AG09319 (cell line): ENCODE measurements around the gene DNAJA3.

Experiments used
- DNase-seq: peaks from one replicate; pipeline ENCODE4 v3.0.0-alpha.2; 2010; ENCODE audit warnings: low read depth; ENCODE audit errors: extremely low read depth
- CTCF ChIP-seq: IDR thresholded peaks from 2 replicates; pipeline ENCODE4 v1.5.1; 2011; ENCODE audit warnings: low read depth, mild to moderate bottlenecking, inconsistent platforms, low read length, moderate library complexity

The DNAJA3 gene

GRCh38 chr16:4463522-4464163, 38.0 kb downstream of the DNAJA3 start:
- DNase-seq = no peak
- TF ChIP-seq CTCF = no peak

- no peak for DNase-seq
- no peak for TF ChIP-seq CTCF
Observed at GRCh38 chr16:4465977-4466779, 40.5 kb downstream of the DNAJA3 start.

GRCh38 chr16:4467916-4468315, 42.2 kb downstream of the DNAJA3 start:
- TF ChIP-seq CTCF = no peak
- DNase-seq = no peak

GRCh38 chr16:4468972-4469371, 43.3 kb downstream of the DNAJA3 start:
- no peak for DNase-seq
- no peak for TF ChIP-seq CTCF

- no peak for TF ChIP-seq CTCF
Observed at GRCh38 chr16:4471869-4472268, 46.2 kb downstream of the DNAJA3 start.

GRCh38 chr16:4472880-4473279, 47.2 kb downstream of the DNAJA3 start:
- TF ChIP-seq CTCF = no peak
- no peak for DNase-seq

More at GRCh38 chr16:4471869-4472268, 46.2 kb downstream of the DNAJA3 start:
- DNase-seq = no peak

- peak; percentile 59 for DNase-seq
- TF ChIP-seq CTCF = no peak
Observed at GRCh38 chr16:4474192-4474961, 48.7 kb downstream of the DNAJA3 start, which contains the start of gene NMRAL1. Gene NMRAL1, minus strand, starts transcription at chr16:4474625. Its CDS starts 493 bp downstream, at chr16:4474132.
